ENCODE results near the gene FOSL2. TPM values are rescaled to one million over a fixed set of nuclear protein-coding genes. Genes with fewer than 3 reads are reported as not detected.

The FOSL2 gene
- polyA plus RNA-seq, 3 donors: 24.8 to 270 (median 28.6) TPM

DNA sequence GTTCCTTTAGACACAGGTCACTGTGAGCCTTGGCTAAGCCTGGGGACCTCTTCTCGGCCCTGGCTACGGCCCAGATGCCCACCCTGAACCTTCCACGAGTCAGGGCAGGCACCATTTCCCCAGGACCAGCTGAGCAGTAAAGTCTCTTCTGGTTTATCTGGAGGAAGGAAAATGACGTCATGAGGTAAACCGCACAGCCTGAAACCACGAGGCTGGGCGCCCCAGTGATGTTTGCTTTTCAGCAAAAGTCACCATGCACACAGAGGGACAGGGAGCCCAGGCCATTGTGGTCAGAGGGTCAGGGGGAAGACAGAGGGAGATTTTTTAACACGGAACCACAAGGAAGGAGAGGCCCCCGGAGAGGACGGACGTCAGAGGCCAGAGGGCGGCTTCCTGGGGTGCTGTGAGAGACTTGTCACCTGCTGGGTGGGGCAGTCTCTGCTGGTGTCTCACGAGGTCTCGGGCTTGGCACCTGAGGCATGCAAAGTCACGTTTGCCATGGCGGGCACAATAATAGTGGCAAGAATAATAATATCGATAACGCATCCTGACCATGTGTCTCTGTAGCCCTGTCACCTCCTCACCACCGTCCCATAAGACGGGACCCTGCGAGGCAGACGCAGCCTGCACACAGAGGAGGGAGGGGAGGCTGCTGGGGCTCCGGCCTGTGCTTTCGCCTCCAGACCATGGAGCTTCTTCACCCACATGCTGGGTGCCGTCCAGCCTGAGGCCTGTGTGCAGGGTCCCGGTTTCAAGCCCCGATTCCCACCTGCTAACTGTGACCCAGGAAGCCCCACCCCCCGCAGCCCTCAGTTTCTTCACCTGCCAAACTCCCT lies 33.2 kb upstream of the FOSL2 start:
- Histone ChIP-seq H3K27ac (ENCODE audit: low read depth in 1 of 2, low read length in 2 of 2) (peak overlapping the region; percentile 63 to 80), H3K4me3 (replicated peaks in 1 of 3; ENCODE audit: low read depth in 2 of 3, low read length in 3 of 3) (peak overlapping the region in 1 of 3 experiments; percentile 40), H3K4me2 (replicated peaks; ENCODE audit: extremely low read depth, low read length, poor library complexity, severe bottlenecking) (peak overlapping the region; percentile 43), H3K79me2 (ENCODE audit: insufficient read depth, low read length) (no peaks in the 10 kb centered on the region), H4K20me1 (ENCODE audit: insufficient read depth, low read length) (no peaks in the 10 kb centered on the region), H3K4me1 (ENCODE audit: control insufficient read depth in 1 of 2, insufficient read depth in 2 of 2, low read length in 2 of 2) (peaks cover 29 to 34% of the 10 kb centered on the region in 2 donors), H3K9ac (ENCODE audit: insufficient read depth, low read length, poor library complexity, severe bottlenecking) (peak overlapping the region; percentile 56), H3K9me3 (replicated peaks in 1 of 2; ENCODE audit: control insufficient read depth in 1 of 2, insufficient read depth in 1 of 2, low read length in 2 of 2) (no peaks in the 10 kb centered on the region), H3K27me3 (ENCODE audit: control insufficient read depth in 2 of 2, insufficient read depth in 2 of 2, low read length in 2 of 2) (no peaks in the 10 kb centered on the region), H2AFZ (ENCODE audit: insufficient read depth, low read depth, low read length, poor library complexity, severe bottlenecking) (peak overlapping the region; percentile 36), H3K36me3 (replicated peaks in 1 of 2; ENCODE audit: control insufficient read depth in 1 of 2, insufficient read depth in 2 of 2, low read length in 2 of 2) (no peaks in the 10 kb centered on the region)
- peak overlapping the region; percentile 85 to 97 (median 94) for H3K27ac Mint-ChIP-seq
- 12% methylated on average over 15 of the region's 28 CpGs for WGBS (ENCODE audit: insufficient coverage)
- intact Hi-C loops (cut with micrococcal nuclease): loop anchor here (2.0 kb wide), 1 partner anchor 31 kb away; no protein-coding TSS in a partner anchor
- peaks cover 5 to 27% (median 23%) of the 10 kb centered on the region in 3 donors for H3K27me3 Mint-ChIP-seq (ENCODE audit: low read depth in 3 of 3)
- DNase-seq: peak; percentile 96 to 98 (median 96)
- TF ChIP-seq, protein P1, sequence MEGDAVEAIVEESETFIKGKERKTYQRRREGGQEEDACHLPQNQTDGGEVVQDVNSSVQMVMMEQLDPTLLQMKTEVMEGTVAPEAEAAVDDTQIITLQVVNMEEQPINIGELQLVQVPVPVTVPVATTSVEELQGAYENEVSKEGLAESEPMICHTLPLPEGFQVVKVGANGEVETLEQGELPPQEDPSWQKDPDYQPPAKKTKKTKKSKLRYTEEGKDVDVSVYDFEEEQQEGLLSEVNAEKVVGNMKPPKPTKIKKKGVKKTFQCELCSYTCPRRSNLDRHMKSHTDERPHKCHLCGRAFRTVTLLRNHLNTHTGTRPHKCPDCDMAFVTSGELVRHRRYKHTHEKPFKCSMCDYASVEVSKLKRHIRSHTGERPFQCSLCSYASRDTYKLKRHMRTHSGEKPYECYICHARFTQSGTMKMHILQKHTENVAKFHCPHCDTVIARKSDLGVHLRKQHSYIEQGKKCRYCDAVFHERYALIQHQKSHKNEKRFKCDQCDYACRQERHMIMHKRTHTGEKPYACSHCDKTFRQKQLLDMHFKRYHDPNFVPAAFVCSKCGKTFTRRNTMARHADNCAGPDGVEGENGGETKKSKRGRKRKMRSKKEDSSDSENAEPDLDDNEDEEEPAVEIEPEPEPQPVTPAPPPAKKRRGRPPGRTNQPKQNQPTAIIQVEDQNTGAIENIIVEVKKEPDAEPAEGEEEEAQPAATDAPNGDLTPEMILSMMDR (IDR thresholded peaks at IDR 0.05): no peak
- peak overlapping the region; percentile 72 to 83 for H3K4me3 Mint-ChIP-seq
- peaks cover 57% of the 10 kb centered on the region for H3K4me1 Mint-ChIP-seq
- H3K36me3 Mint-ChIP-seq: peaks cover 0 to 23% of the 10 kb centered on the region in 2 donors
- peaks cover 0 to 5% (median 0%) of the 10 kb centered on the region in 7 donors for H3K9me3 Mint-ChIP-seq

DNA sequence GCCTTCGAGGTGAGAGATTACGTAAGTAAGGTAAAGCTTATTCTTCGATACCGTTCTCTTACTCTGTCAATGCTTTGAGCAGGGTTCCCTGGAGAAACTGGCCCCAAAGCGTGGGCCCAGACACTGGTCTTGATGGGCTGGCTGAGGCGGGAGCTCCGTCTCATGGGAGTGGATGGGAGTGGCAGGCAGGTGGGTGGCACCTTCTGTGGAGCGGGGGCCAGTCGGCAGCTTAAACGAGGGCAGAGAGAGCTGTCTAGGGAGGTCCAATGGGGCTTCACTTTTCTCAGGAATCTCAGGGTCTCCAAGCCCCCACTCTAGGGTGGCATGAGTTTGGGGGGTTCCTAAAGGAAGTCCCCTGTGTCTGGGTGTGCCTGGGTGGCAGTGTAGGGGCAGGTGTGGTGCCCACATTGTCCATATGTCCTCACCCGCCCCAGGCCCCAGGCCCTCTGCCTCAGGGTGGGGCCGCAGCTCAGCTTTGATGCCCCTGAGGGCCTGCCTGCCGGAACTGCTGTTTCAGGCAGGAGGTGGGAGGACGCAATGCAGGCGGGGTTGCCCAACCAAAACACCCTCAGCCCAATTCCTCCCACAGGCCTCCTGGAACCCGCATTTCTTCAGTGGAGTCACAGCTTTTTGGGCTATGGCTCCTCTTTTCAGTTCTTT lies 32.5 kb upstream of the FOSL2 start:
- H3K27ac ChIP-seq (ENCODE audit: low read depth in 1 of 2, low read length in 2 of 2): peak overlapping the region; percentile 63 to 80
- H3K27me3 ChIP-seq (ENCODE audit: control insufficient read depth in 2 of 2, insufficient read depth in 2 of 2, low read length in 2 of 2): no peaks in the 10 kb centered on the region
- Mint-ChIP-seq H3K27me3 (ENCODE audit: low read depth in 3 of 3) (peaks cover 5 to 27% (median 26%) of the 10 kb centered on the region in 3 donors), H3K36me3 (peaks cover 0 to 23% of the 10 kb centered on the region in 2 donors), H3K27ac (peak overlapping the region; percentile 38 to 97 (median 94)), H3K4me3 (peak overlapping the region; percentile 57 to 58), H3K9me3 (peaks cover 0 to 5% (median 0%) of the 10 kb centered on the region in 7 donors), H3K4me1 (peaks cover 59% of the 10 kb centered on the region)
- TF ChIP-seq, protein P1 (IDR thresholded peaks at IDR 0.05): no peak
- peaks cover 29 to 34% of the 10 kb centered on the region in 2 donors for H3K4me1 ChIP-seq (ENCODE audit: control insufficient read depth in 1 of 2, insufficient read depth in 2 of 2, low read length in 2 of 2)
- H3K36me3 ChIP-seq (replicated peaks in 1 of 2; ENCODE audit: control insufficient read depth in 1 of 2, insufficient read depth in 2 of 2, low read length in 2 of 2): no peaks in the 10 kb centered on the region
- intact Hi-C loops (cut with micrococcal nuclease): loop anchor here (2.0 kb wide), 1 partner anchor 31 kb away; no protein-coding TSS in a partner anchor
- H2AFZ ChIP-seq (ENCODE audit: insufficient read depth, low read depth, low read length, poor library complexity, severe bottlenecking): peak overlapping the region; percentile 48
- peak; percentile 65 to 75 (median 69) for DNase-seq
- H3K9ac ChIP-seq (ENCODE audit: insufficient read depth, low read length, poor library complexity, severe bottlenecking): peak overlapping the region; percentile 56
- no peaks in the 10 kb centered on the region for H3K79me2 ChIP-seq (ENCODE audit: insufficient read depth, low read length)
- H3K9me3 ChIP-seq (replicated peaks in 1 of 2; ENCODE audit: control insufficient read depth in 1 of 2, insufficient read depth in 1 of 2, low read length in 2 of 2): no peaks in the 10 kb centered on the region
- H3K4me3 ChIP-seq (replicated peaks in 1 of 3; ENCODE audit: low read depth in 2 of 3, low read length in 3 of 3): peak overlapping the region in 1 of 3 experiments; percentile 40
- 48% methylated on average over 7 of the region's 16 CpGs for WGBS (ENCODE audit: insufficient coverage)
- H3K4me2 ChIP-seq (replicated peaks; ENCODE audit: extremely low read depth, low read length, poor library complexity, severe bottlenecking): peak overlapping the region; percentile 39
- H4K20me1 ChIP-seq (ENCODE audit: insufficient read depth, low read length): no peaks in the 10 kb centered on the region

All from CD14-positive monocyte (primary cell).